ENCODE data around the gene SLTM.
A peak's percentile ranks its signal among the peaks of the same experiment; 100 is the strongest.
"Not testable (repeated sequence)": the region's sequence is repeated elsewhere in the genome, so short reads cannot be mapped to it uniquely, and the experiment has no call there.

The SLTM gene

DNA sequence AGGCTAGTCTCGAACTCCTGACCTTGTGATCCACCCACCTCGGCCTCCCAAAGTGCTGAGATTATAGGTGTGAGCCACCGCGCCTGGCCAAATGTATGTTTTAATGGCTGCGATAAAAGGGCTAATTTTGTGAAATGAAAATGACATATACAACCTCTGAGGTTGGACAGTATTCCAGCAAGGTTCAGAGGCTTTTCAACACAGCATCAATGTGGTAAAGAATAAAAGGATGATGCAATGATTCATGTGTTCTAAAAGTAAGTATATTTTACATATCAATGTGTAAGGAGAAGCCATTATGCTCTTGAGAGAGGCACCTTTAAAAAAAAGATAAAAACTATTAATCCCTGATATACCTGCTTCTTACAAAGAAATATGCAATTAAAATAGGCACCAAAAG, 6.7 kb downstream of the SLTM start:
- no peak for DNase-seq

DNA sequence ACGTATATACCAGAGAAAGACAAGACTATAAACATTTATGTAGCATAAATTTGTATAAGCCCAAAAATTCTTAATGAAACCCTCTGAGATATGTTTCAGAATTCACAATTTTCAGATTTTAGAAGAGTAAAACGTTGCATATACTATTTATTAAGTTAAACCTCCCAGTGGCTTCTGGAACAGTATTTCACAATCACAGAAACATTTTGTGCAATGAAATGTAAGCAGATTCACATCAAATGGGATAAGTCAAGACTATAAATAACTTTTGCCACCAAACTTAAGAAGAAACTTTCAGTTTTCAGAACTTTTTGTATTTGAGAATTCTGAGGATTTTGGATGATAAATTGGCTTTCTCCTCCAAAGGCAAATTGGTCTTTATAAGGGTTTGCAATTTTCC, 9.2 kb downstream of the SLTM start:
- DNase-seq = peak; percentile 30

DNA sequence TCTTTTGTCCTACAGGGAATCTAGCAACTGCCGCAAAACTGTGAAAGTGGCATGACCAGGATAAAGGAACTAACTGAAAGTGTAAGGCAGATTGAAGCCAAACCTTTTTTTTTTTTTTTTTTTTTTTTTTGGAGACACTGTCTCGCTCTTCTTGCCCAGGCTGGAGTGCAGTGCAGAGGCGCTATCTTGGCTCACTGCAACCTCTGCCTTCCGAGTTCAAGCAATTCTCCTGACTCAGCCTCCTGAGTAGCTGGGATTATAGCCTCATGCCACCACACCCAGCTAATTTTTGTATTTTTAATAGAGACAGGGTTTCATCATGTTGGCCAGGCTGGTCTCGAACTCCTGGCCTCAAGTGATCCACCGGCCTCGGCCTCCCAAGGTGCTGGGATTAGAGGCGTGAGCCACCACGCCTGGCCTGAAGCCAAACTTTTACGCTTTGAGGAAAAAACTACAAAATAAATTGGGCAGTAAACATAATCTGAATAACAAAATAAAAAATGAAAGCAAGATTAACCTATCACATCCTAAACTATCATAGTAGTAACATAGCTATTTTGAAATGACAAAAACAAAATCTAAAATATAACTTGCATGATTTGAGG, 9.7 kb downstream of the SLTM start:
- DNase-seq = no peak

DNA sequence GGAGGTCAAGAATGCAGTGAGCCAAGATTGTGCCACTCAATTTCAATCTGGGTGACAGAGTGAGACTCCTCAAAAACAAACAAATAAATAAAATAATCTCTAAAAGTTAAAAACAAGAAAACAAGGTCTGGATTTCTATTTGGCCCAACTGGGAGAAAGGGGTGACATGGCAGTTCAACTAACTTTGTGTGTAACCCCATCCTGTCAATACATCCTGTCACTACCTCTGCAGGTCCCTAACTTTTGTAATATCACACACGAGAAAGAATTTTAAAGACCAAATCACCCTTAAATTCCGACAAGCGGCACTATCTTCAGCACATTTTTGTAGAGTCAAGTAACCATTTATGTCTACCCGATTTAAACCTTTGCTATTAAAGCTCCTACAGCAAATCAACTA, 10.2 kb downstream of the SLTM start:
- no peak for DNase-seq

DNA sequence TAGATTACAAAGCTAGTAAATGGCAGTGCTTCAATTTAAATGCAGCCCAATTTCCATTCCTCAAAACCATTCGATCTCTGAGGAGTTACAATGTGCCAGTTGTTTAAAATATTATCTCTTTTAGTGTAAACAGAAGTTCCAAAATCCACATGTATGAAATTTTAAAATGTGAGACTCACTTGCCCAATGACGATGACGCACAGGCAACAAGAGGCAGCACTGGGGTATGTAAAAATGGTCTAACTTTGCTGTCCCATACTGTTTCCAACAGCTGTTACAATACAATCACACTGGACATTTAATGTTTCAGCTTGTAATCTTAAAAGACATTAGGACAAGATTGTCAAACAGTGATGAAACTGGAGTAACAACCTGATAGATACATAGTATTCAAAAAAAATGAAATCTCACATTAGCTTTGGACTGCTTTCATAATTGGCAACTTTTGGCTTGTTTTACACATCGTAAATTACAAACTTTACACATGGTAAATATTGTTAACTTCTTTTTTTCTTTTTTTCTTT, 12.2 kb downstream of the SLTM start:
- no peak for DNase-seq

DNA sequence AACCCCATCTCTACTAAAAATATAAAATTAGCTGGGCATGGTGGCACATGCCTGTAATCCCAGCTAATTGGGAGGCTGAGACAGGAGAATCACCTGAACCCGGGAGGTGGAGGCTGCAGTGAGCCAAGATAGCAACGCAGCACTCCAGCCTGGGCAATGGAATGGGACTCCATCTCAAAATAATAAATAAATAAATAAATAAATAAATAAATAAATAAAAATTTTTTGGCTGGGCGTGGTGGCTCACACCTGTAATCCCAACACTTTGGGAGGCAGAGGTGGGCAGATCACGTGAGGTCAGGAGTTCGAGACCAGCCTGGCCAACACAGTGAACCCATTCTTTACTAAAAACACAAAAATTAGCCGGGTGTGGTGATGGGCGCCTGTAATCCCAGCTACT, 13.0 kb downstream of the SLTM start:
- not testable (repeated sequence) for DNase-seq

DNA sequence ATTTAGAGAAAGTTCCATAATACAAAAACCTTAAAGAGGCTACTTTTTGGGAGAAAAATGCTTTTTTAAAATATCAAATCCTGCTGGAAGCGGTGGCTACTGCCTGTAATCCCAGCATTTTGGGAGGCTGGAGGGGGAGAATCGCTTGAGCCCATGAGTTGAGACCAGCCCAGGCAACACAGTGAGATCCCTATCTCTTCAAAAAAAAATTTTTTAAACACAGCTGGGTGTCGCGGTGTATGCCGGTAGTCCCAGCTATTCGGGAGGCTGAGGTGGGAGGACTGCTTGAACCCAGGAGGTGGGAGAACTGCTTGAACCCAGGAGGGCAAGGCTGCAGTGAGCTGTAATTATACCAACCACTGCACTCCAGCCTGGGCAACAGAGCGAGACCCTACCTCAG, 14.2 kb downstream of the SLTM start:
- DNase-seq = no peak

DNA sequence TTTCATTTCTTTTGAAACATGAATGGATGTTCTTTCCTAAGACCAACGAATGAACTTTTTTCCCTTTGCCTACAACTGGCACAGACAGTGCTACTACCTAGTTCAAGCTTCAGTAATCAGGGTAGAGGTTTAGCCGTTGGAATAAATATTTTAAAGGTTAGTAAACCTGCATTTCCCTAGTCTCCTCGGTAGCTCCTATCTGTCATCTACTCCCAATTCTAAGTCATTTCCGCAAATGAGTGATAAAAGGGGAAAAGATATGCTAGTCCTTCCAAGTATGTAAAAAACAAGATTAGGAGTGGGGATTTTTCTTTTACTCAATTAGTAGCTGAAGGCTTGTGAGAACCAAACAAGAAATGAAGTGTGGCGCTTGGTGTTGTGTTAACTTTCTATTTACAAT, 15.2 kb downstream of the SLTM start:
- DNase-seq = no peak

DNA sequence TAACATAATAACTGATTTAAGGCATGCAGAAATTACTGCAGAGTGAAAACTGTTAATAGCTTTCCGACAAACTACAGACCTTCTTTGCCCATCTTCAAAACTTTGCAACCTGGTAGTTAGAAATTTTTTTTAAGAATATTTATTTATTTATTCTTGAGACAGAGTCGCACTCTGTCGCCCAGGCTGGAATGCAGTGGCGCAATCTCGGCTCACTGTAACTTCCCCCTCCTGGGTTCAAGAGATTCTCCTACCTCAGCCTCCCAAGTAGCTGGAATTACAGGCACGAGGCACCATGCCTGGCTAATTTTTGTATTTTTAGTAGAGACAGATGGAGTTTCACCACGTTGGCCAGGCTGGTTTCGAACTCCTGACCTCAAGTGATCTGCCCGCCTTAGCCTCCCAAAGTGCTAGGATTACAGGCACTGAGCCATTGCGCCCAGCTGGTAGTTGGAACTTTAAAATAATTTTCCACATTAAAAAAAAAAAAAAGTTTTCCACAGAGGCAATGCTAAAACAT, 15.8 kb downstream of the SLTM start:
- DNase-seq = not testable (repeated sequence)

DNA sequence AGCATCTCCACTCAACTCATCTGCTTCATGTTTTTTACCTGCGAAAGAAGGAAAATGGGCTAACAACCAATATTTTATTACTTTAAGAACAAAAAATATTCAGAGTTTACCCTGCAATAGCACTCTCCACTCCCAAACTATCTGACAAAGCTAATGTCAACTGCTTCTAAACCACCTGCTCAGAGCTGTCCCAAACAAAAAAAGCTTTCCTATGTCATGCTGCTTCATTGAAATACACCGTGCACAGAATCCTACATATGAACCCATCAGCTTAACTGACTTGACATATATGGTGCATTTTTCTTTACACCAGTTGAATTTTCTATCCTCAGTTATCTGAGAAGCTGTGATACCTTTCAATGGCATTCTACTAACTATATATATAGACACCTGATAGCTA, 16.5 kb downstream of the SLTM start:
- DNase-seq = no peak

DNA sequence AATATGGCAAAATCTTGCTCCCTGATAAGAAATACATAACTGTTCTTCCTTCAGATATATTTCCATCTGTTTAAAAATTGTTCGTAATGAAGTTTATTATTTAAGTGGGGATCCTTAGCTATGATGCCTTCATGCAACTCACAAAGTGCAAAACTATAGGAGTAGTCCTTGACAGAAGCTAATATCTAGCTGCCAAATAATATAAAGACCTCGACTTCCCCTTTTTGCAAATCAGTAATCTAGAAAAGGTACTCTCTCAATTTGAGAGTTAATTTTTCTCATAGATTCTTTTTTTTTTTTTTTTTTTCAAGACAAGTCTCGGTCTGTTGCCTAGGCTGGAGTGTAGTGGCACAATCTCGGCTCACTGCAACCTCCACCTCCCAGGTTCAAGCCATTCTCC, 23.0 kb downstream of the SLTM start:
- no peak for DNase-seq

DNA sequence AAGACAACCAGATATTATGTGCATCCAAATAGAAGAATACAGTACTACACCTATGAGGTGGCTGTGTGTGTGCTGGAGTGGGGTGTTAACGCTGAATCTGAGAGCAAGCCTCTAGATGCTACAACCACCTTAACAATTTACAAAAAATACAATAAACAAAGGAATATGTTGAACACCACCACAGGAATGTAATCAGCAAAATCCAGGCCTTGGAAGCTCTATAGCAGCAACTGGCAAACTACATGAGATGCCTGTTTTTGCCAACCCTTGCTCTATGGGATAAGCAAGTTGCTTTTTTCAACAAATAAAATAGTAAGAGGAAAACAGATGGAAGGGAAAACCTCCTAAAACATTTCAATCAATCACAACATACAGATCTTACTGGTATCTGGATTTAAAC, 23.9 kb downstream of the SLTM start:
- no peak for DNase-seq

DNA sequence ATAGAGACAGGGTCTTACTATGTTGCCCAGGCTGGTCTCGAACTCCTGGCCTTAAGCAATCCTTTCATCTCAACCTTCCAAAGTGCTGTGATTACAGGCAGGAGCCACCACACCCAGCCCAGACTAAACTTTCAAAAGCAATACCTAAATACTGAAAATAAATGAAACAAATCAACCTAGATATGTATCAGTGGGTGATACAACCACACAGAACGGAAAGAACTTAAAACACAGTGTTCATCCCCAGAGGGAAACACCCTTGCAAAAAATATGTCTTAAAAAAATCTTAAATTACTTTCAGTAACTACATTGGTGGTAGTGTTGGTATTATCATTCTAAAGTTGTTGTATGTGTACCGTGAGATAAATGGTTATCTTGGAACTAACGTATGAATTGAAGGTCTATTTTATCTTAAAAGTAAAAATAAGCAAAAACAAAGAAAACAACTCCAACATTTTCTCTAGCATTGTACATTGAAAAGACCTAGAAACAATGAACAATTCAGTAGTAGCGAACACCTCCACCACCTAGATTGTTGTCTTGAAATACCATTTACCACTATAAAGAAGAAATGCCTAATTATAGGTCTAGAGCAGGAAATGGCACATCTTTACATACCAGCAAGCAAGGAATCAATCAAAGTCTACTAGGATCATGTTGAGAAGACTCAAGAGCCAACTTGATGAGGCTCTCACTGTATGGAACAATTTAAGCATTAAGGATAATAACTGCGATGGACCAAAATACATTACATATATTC, 24.7 kb downstream of the SLTM start:
- no peak for DNase-seq

DNA sequence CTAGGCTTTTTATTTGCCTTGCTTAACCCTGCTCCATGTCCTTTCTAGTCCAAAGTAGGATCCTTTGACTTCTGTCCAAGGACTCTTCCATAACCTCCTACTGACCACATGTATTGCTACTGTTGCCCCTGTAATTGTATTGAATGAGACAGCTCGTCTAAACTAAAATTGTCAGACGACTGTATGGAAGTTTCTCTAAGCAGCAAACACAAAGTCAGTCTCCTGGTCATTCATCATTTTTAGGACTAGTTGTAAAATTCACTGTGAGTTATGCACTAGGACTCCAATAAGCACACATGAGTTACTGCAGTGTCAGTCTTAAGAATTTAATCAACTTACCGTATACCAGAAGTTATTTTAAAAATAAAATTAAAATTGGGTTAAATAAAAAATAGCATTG, 32.8 kb downstream of the SLTM start:
- DNase-seq = no peak

DNA sequence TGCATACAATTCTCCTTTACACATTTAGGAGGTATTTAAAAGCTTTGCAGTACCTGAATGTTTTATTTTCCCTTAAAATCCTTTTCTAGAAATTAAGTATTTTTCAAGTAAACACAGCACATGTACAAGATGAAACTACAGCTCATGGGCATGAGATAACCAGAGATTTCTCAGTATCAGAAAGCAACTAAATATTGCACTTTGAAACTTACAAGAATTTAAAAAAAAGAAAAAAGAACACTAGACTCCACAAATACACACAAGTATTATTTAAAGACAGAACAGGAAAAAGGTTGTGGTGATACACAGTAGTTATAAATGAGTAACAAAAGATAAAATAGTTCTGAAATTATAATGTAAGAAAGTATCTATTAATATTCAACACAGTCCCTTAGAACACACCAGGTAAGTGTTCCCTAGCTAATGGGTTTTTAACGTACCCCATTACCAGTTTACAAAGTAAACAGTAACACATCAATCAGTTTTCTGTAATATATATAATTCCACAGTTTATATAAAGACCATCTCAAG, 35.3 kb downstream of the SLTM start:
- no peak for DNase-seq

DNA sequence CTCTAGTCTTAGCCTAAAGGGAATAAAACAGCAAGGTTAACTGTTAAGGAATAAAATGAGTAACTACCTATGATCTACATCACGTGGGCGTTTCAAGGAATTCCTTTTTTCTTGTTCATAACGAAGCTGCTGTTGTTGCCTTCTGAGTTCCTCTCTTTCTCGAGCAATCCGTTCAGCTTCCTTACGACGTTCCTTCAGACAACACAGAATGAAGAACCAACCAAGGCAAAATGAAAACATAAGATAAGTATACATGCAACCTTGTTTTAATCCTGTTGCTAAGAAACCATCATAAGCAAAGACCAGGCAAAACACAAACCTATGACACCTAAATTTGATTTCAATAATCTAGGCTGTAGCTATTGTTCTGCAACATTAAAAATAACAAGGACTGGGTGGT, 44.1 kb downstream of the SLTM start:
- DNase-seq = no peak

DNA sequence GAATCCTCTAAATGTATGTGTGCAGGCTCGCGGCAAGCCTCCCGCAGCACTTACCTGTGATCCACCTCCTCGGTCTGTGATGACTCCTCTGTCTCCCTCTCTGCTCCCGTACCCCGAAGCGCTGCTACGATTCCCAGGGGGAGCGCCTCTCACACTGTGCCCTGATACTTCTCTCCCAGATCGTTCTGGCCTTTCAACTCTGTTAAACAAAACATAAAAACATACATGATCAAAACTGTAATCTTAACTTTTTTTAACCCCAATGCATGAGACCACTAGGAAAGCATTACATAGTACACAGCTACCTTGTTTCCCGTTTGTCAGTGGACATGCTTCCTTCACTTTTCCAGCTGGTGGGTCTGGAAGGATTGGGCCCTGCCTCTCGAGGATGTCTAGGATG, 46.6 kb downstream of the SLTM start:
- DNase-seq = no peak

DNA sequence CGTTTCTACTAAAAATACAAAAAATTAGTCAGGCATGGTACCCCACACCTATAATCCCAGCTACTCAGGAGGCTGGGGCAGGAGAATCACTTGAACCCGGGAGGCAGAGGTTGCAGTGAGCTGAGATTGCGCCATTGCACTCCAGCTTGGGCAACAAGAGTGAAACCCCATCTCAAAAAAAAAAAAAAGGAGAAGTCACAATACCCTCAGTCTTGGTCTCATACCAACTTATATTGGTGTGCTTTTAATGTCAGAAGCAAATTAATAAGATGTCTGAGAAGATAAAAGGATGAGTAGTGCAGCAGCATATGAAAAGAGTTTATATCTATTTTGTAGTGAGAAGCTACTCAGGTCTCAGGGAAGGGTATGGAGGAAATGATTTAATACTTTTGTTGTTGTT, 49.6 kb downstream of the SLTM start:
- DNase-seq = not testable (repeated sequence)

DNA sequence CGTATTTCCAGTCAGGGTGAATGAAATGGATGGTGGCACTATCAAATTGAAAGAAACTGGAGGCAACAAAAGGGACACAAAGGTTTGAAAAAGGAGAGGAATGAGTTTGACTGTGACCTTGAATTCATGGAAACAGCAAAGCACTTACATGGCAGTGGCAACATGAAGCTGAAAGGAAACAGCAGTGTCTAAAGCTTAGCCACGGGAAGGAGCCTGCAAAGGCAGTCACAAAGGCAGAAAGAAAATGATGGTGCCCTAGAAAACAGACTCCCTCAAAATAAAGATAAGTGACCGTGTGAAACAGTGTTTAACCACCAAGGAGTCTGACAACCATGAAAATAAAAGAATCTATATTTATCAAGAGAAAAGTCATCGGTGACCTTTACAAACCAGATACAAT, 51.2 kb downstream of the SLTM start:
- DNase-seq = no peak

DNA sequence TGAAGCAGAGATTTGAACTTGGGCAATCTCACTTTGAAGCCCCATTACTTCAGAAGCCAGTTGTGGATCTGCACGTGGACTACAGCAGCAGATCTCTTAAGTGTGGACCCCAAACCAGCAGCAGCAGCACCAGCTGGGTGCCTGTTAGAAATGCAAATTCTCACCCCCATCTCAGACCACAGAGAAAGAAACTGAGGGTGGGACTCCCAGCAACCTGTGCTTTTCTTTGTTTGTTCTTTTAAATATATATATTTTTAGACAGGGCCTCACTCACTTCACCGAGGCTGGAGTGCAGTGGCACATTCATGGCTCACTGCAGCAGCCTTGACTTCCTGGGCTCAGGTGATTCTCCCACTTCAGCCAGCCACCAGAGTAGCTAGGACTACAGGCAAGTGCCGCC, 53.2 kb downstream of the SLTM start:
- no peak for DNase-seq

DNA sequence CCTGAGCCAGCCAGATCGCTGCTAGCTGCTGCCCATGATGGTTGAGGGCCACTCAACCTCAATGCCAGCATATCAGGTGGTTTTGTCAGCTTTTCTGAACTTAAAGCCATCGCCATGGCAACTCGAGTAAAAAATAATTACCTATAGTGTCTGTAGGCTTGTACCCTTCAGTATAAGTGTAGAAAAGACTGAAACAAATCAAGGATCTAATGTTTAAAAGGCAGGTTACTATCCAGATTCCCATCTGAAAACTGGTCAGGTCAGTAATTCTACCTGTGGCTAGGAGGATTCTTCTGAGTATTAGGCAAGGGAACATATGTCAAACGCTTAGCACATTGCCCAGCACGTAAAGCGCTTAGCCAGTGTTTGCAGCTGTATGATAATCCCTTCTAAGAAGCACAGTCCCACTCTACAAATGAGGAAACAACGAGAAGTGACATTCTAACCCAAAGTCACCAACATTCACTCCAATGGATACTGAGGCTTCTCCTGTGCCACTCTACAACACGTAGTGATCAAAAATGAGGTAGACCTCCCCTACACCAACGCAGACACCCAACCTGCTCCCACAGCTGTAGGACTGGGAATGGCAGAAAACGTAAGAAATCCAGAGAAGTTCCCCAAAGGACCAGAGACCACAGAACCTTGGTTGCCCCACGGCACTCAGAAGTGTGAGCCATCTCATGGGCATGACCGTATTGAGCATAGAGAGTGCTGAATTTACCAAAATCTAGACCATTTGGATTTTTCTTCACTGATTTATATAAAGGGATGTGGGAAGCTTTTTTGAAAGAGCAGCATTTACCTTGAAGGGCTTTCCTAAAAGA, 55.3 kb downstream of the SLTM start:
- no peak for DNase-seq

DNA sequence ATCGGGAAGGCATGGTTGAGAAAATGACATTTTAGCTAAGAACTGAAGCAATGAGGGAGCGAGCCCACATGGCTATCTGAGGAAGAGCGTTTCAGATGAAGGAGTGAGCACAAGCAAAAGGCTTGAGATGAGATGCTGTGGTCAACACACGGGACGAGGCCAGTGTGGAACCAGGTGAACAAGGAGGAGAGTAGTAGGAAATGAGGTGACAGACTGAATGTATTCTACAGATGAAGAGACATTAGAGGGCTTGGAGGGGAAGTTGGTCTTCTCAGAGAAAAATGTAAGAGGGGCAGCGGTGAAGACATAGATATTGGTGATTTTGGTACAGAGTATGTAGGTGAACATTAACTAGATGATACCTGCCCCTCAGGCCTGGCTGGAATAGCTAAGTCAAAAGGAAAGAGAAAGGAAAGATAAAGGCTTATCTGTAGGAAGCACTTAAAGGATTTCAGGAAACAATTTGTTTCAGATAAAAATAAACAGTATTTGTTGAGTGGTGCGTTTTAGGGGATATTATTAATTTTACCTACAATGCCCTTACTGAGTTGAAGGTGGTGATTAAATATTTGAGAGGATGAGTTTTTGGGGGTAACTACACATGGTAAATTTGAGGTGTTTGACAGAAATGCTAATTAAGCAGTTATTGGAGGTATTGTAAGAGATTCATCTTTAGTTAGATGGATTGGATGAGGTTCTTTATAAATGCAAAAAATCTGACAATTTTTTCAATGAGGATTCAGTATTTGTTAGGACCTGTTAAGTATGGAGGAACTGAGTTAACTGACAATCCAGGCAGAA, 57.0 kb downstream of the SLTM start:
- no peak for DNase-seq

DNA sequence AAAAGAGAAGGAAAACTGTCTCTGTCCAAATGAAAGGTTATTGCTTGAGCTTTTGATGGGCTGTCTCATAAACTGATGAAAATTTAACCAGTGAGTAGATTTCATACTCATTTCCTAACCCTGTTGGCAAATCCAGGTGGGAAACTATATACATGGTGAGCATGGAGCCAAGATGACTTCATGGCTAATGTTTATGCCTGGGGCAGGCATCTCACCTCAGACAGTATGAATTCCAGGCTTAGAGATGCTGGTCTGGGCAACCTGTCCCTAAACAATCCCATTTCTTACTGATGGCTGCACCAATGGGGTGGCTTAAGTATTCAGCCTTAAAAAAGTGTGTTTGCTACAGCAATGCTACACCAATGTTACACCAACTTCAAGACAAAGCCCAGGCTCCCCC, 58.1 kb downstream of the SLTM start:
- no peak for DNase-seq
